Activated T-cell treated with anti-CD3 and anti-CD28 coated beads for 4 hours (primary cell): ENCODE measurements around the gene LACTB.
"Not testable (repeated sequence)": the region's sequence is repeated elsewhere in the genome, so short reads cannot be mapped to it uniquely, and the experiment has no call there.

Source experiments
- DNase-seq: peaks from one replicate; pipeline ENCODE4 v3.0.0-alpha.2; 2020

LACTB gene

DNA sequence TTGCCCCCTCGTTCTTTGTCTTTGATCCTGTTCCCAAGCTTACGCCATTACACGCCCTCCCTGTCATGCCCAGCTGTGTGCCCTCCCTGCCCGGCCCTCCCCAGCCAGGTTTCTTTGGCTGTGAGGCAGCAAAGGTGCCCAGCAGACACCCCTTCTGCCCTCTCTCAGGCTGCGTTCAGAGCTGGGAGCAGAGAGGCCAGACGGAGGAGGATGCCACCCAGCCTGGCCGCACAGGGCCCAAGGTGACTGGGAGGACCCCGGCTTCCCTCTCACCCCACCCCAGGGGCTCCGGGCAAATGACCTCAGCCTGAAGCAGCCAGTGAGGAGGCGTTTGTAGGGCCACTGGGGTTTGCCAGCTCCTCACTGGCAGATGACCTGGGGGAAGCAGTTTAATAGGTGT, 30.8 kb upstream of the LACTB start:
- DNase-seq = no peak

GRCh38 chr15:63091679-63092446, 29.8 kb upstream of the LACTB start:
- no peak for DNase-seq

GRCh38 chr15:63093486-63094205, 28.0 kb upstream of the LACTB start:
- peak; percentile 58 for DNase-seq

- DNase-seq = no peak
Measured at GRCh38 chr15:63094495-63094931, 27.1 kb upstream of the LACTB start.

GRCh38 chr15:63096178-63096577, 25.5 kb upstream of the LACTB start:
- DNase-seq = no peak

- not testable (repeated sequence) for DNase-seq
Measured at GRCh38 chr15:63098901-63099300, 22.8 kb upstream of the LACTB start.

GRCh38 chr15:63099581-63099980, 22.1 kb upstream of the LACTB start:
- DNase-seq = not testable (repeated sequence)

DNA sequence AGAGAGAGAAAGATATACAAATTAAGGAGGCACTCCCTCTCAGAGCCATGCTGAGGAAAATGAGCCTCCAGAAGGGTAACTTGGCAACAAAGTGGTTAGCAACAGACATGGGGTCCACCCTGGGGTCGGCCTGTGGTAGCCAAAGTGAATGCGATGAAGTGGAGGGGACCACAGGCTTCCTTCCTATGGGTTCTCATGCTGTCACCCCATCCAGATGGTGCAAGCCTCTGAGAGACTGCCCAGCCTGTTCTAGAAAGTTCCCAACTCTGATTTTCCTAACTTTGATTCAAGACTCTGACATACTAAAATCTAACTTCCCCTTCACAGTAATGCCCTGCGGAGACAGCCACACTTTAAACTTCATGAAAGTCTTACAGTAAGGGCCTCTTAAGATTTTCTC, 18.2 kb upstream of the LACTB start:
- DNase-seq = no peak

DNA sequence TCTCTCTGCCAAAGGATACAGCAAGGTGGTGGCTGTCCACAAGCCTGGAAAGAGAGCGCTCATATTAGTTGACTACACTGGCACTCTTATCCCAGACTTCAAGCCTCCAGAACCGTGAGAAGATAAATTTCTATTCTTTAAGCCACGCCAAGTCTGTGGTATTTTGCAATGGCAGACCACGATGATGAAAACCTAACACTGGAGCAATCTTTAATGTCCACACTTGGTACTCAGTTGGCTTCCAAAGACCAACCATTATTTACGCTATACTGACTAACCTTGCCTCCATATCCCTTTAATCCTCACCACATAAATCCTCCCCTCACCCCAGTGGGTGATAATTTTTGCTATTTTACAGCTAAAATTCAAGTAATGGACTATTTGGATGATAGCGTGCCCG, 16.9 kb upstream of the LACTB start:
- no peak for DNase-seq

DNA sequence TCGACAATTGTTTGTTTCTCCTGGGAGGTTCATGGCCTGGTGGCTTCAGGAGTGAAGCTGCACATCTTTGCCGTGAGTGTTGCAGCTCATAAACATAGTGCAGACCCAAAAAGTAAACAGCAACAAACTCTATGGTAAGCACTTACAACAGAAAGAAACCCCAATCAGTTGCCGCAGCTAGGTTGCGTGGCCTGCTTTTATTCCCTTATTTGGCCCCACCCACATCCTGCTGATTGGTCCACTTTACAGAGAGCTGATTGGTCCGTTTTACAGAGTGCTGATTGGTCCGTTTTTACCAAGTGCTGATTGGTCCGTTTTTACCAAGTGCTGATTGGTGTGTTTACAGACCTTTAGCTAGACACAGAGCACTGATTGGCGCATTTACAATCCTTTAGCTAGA, 16.3 kb upstream of the LACTB start:
- DNase-seq = not testable (repeated sequence)

DNA sequence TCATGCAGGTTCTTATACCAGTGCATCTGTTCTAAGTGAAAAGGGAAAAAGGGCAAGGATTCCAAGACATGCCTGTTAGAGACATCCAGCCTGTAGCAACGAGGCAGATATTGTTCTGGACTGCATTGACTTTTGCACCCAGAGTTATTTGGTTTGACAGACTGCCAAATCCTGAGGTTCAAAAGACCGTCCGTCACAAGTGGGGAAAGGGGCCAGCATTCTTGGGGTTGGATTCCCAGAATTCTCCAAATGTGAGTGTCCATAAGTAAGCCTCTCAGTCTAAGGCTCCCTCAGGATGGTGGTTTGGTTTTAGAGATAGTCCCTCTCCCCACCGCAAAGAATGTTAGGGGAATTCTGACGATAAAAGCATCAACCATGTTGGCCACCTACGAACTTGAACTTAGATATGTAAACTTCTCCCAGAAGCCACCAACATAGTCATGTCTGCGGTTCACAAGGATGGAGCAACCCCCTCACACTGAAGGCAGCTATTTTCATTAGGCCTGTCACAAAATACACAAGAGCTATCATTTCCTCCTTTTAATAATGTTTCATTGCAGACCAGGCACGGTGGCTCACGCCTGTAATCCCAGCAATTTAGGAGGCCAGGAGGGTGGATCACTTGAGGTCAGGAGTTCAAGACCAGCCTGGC, 13.6 kb upstream of the LACTB start:
- no peak for DNase-seq

DNA sequence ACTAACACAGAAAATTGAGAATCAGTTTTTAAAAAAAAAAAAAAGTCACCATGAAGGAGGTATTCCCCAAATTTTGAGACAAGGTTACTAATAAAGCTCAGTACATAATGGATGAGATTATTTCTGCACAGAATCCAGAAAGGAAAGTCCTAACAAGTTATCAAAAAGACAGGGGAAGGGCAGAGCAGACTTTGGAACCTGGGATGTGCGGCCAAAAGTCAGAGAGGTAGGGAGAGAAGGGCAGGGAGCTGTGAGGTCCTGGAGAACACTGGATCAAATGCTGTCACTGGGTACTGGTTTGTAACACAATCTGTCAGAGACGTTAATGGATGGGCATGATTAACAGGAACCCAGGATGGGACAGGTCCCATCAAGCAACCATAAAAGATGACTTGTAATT, 12.2 kb upstream of the LACTB start:
- DNase-seq = no peak

DNA sequence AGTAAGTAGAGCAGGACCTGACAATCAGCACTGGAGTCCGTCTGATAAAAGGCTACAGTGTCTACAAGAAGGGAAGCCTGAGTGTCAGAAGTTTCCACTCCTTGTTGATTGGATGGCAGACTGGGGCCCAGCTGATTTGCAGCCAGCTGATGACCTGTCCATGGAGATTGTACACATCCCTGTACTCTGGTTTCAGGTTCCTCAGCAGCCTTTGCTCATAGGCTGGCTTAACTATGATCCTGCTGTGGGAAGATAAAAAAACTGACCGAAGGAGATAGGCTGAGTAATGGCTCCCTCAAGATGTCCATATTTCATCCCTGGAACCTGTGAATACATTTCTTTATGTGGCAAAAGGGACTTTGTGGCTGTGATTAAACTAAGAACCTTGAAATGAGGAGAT, 11.7 kb upstream of the LACTB start:
- no peak for DNase-seq

- no peak for DNase-seq
Measured at GRCh38 chr15:63110428-63111026, 11.1 kb upstream of the LACTB start.

- DNase-seq = no peak
Measured at GRCh38 chr15:63111481-63111880, 10.2 kb upstream of the LACTB start.

GRCh38 chr15:63112871-63113270, 8.8 kb upstream of the LACTB start:
- no peak for DNase-seq

- DNase-seq = no peak
Measured at GRCh38 chr15:63114465-63114864, 7.2 kb upstream of the LACTB start.

DNA sequence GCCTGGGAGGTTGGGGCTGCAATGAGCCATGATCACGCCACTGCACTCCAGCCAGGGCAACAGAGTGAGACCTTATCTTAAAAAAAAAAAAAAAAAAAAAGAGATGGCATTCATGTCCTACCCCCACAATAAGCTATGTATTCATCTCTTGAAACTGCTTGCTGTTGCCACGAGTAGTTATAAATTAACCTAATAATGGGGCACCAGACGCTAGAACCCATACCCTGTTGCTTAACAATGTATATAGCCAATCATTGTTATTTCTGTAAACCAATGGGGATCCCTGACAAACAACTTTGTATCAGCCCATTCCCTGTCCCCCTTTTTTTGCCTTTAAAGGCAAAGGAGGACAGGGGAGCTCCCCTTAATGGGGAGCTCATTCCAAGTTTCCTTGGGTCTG, 2.8 kb upstream of the LACTB start:
- no peak for DNase-seq

DNA sequence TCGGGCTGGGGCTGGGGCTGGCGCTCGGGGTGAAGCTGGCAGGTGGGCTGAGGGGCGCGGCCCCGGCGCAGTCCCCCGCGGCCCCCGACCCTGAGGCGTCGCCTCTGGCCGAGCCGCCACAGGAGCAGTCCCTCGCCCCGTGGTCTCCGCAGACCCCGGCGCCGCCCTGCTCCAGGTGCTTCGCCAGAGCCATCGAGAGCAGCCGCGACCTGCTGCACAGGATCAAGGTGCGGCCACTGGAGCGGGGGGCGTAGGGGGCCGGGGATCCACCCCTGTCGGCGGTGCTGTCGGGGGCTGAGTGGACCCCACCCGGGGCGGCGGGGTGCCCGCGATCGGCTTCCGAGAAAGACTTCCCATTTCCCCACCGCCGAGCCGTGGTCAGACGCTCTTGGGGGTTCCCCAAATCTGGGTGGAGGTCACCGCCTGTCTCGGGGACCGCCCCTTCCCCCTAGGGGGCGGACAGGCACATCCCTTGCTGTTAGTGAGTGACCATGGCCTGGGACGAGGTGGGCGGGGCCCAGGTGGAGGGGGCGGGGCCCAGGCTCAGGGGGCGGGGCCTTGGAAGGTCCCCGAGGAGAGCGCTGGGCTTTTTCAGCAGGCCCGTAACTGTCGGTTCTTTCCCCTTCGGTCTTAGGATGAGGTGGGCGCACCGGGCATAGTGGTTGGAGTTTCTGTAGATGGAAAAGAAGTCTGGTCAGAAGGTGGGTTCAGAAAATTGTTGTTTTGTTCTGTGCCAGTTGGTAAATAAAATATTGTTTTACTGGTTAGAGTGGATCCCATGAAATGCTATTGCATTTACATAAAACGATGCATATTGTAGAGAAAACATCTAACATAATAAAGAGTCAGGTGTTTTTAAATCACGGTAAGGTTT, 578 bp downstream of the LACTB start:
- DNase-seq = peak; percentile 31

DNA sequence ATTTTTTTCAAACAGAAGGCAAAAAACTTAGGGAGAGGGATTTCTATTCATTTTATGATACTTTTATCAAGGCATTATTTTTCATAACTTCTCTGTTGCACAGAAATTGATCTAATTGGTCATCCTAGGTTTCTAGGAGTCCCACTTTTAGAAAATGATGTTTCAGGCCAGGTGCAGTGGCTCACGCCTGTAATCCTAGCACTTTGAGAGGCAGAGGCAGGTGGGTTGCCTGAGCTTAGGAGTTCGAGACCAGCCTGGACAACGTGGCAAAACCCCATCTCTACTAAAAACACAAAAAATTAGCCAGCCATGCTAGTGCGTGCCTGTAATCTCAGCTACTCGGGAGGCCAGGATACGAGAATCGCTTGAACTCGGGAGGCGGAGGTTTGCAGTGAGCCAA, 2.8 kb downstream of the LACTB start:
- no peak for DNase-seq

DNA sequence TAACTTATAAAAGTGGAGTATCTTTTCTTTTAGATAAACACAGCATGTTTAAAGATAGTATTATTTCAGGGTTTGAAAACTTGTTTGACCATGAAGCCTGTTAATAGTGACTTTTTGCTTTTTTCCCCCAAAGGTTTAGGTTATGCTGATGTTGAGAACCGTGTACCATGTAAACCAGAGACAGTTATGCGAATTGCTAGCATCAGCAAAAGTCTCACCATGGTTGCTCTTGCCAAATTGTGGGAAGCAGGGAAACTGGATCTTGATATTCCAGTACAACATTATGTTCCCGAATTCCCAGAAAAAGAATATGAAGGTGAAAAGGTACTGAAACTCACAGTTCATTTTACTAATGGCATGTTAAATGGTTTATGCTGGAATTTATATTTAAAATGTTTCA, 5.1 kb downstream of the LACTB start:
- no peak for DNase-seq

GRCh38 chr15:63133786-63134185, 12.1 kb downstream of the LACTB start:
- no peak for DNase-seq
